Mononuclear cell (primary cell): ENCODE measurements around the gene C10orf95. TPM values are rescaled to one million over a fixed set of nuclear protein-coding genes. Genes with fewer than 3 reads are reported as not detected.
"Not testable (repeated sequence)": the region's sequence is repeated elsewhere in the genome, so short reads cannot be mapped to it uniquely, and the experiment has no call there.

Experiments
- H3K27me3 ChIP-seq: 2 replicates; pipeline ENCODE4 v1.6.0; 2011; ENCODE audit warnings: low read length, control low read depth; ENCODE audit not compliant: insufficient read depth
- H3K4me1 ChIP-seq: 2 replicates; pipeline ENCODE4 v1.5.1; 2011; ENCODE audit warnings: mild to moderate bottlenecking, low read length, control low read depth; ENCODE audit not compliant: insufficient read depth
- H3K4me3 ChIP-seq: 2 replicates; pipeline ENCODE4 v1.5.1; 2011; ENCODE audit warnings: mild to moderate bottlenecking, low read length, moderate library complexity
- H3K9me3 ChIP-seq: 2 replicates; pipeline ENCODE4 v1.5.1; 2011; ENCODE audit warnings: low read depth, mild to moderate bottlenecking, control low read depth, low read length
- total RNA-seq: library from RNA; depleted of rRNA; stranded (reverse); fragments of >200 nt; gene quantifications from one replicate; pipeline ENCODE4 v1.2.3, GENCODE V29; 2012

The C10orf95 gene
- total RNA-seq, 1 donor = 0.10 TPM

DNA sequence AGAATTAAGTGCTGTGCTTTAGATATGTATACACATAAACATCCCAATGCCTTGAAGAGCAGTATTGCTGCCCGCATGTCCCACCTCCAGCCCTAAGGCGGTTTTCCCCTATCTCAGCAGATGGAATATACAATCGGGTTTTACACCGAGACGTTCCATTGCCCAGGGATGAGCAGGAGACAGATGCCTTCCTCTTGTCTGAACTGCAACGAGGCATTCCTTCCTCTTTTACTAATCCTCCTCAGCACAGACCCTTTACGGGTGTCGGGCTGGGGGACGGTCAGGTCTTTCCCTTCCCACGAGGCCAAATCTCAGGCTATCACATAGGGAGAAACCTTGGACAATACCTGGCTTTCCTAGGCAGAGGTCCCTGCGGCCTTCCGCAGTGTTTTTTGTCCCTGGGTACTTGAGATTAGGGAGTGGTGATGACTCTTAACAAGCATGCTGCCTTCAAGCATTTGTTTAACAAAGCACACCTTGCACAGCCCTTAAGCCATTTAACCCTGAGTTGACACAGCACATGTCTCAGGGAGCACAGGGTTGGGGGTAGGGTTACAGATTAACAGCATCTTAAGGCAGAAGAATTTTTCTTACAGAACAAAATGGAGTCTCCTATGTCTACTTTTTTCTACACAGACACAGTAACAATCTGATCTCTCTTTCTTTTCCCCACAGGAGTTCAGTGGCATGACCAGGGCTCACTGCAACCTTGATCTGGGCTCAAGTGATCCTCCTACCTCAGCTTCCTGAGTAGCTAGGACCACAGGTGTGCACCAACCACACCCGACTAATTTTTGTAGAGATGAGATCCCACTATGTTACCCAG is 3.5 kb upstream of the C10orf95 start:
- H3K4me3 ChIP-seq, H3K27me3 ChIP-seq, H3K9me3 ChIP-seq: not testable (repeated sequence)
- H3K4me1 ChIP-seq = peaks cover 66% of the 10 kb centered on the region

GRCh38 chr10:102453502-102453901 is 2.2 kb upstream of the C10orf95 start:
- H3K27me3 ChIP-seq = no peaks in the 10 kb centered on the region

GRCh38 chr10:102452672-102453340 is 1.5 kb upstream of the C10orf95 start:
- H3K4me3 ChIP-seq = no peak overlapping the region
- H3K4me1 ChIP-seq = peaks cover 75% of the 10 kb centered on the region
- no peaks in the 10 kb centered on the region for H3K9me3 ChIP-seq
- H3K27me3 ChIP-seq = no peaks in the 10 kb centered on the region

More at GRCh38 chr10:102453502-102453901, 2.2 kb upstream of the C10orf95 start:
- Histone ChIP-seq H3K4me1 (peaks cover 75% of the 10 kb centered on the region), H3K9me3 (no peaks in the 10 kb centered on the region), H3K4me3 (no peak overlapping the region)

GRCh38 chr10:102450374-102451104 is 804 bp downstream of the C10orf95 start:
- Histone ChIP-seq H3K27me3 (no peaks in the 10 kb centered on the region), H3K4me1 (peaks cover 58% of the 10 kb centered on the region)

GRCh38 chr10:102450124-102450373 is 1.3 kb downstream of the C10orf95 start:
- H3K4me1 ChIP-seq = peaks cover 54% of the 10 kb centered on the region
- H3K4me3 ChIP-seq = peak overlapping the region; percentile 78
- no peaks in the 10 kb centered on the region for H3K9me3 ChIP-seq
- H3K27me3 ChIP-seq = no peaks in the 10 kb centered on the region

More at GRCh38 chr10:102450374-102451104, 804 bp downstream of the C10orf95 start:
- H3K4me3 ChIP-seq = peak overlapping the region; percentile 78
- no peaks in the 10 kb centered on the region for H3K9me3 ChIP-seq

- Histone ChIP-seq H3K9me3 (no peaks in the 10 kb centered on the region), H3K4me1 (peaks cover 48% of the 10 kb centered on the region), H3K27me3 (no peaks in the 10 kb centered on the region), H3K4me3 (peak overlapping the region; percentile 78)
Observed at GRCh38 chr10:102449321-102450123, 1.8 kb downstream of the C10orf95 start.

DNA sequence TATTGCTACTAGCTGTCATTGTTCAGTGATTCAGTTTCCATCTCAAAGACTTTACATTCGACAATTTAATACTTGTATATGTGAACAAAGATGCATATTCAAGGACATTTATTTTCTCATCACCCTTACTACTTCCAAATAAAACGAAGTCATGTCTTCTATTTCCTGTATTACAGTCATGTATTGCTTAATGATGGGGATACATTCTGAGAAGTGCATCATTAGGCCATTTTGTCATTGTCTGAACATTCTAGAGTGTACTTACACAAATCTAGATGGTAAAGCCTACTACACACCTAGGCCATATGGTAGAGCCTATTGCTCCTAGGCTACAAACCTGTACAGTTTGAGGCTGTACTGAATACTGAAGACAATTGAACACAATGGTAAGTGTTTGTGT is 6.5 kb downstream of the C10orf95 start:
- no peaks in the 10 kb centered on the region for H3K9me3 ChIP-seq
- peaks cover 9% of the 10 kb centered on the region for H3K4me1 ChIP-seq
- H3K4me3 ChIP-seq = no peak overlapping the region
- H3K27me3 ChIP-seq = no peaks in the 10 kb centered on the region

- peaks cover 34% of the 10 kb centered on the region for H3K4me1 ChIP-seq
- no peaks in the 10 kb centered on the region for H3K27me3 ChIP-seq
- no peaks in the 10 kb centered on the region for H3K9me3 ChIP-seq
- H3K4me3 ChIP-seq = no peak overlapping the region
Observed at GRCh38 chr10:102438374-102438773, 13.0 kb downstream of the C10orf95 start.

- H3K27me3 ChIP-seq = no peaks in the 10 kb centered on the region
- H3K9me3 ChIP-seq = no peaks in the 10 kb centered on the region
- peaks cover 41% of the 10 kb centered on the region for H3K4me1 ChIP-seq
- H3K4me3 ChIP-seq = no peak overlapping the region
Observed at GRCh38 chr10:102437515-102437914, 13.8 kb downstream of the C10orf95 start.

GRCh38 chr10:102436312-102436711 is 15.0 kb downstream of the C10orf95 start:
- Histone ChIP-seq H3K9me3 (no peaks in the 10 kb centered on the region), H3K4me1 (peaks cover 50% of the 10 kb centered on the region), H3K27me3 (no peaks in the 10 kb centered on the region), H3K4me3 (peak overlapping the region; percentile 23)

GRCh38 chr10:102435529-102436233 is 15.7 kb downstream of the C10orf95 start:
- H3K27me3 ChIP-seq = no peaks in the 10 kb centered on the region
- no peaks in the 10 kb centered on the region for H3K9me3 ChIP-seq
- H3K4me1 ChIP-seq = peaks cover 51% of the 10 kb centered on the region
- peak overlapping the region; percentile 35 for H3K4me3 ChIP-seq

GRCh38 chr10:102435133-102435497 is 16.2 kb downstream of the C10orf95 start:
- Histone ChIP-seq H3K4me3 (no peak overlapping the region), H3K27me3 (no peaks in the 10 kb centered on the region), H3K9me3 (no peaks in the 10 kb centered on the region), H3K4me1 (peaks cover 51% of the 10 kb centered on the region)

- no peaks in the 10 kb centered on the region for H3K27me3 ChIP-seq
Observed at GRCh38 chr10:102434394-102435132, 16.8 kb downstream of the C10orf95 start.

DNA sequence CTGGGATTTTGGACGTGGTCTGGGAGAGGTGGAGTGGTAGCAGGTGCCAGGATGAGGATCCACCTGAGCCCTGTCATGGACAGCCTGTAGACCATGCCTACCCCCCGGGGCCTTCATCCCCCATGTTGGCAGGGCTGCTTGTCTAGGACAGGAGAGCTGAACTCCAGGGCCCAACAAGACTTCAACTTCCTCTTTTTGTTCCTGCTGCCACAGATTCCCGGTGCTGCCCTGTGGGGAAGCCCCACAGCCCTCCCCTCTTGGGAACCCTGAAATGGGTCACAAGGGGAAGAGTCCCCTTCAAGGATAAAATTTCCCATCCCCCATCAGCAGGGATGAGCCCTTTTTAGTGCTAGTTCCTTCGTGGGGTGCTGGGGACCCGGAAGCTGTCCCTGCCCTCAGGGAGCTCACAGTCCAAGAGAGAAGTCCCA is 17.7 kb downstream of the C10orf95 start:
- Histone ChIP-seq H3K4me3 (no peak overlapping the region), H3K9me3 (no peaks in the 10 kb centered on the region), H3K4me1 (peaks cover 51% of the 10 kb centered on the region), H3K27me3 (no peaks in the 10 kb centered on the region)

More at GRCh38 chr10:102434394-102435132, 16.8 kb downstream of the C10orf95 start:
- Histone ChIP-seq H3K4me3 (no peak overlapping the region), H3K9me3 (no peaks in the 10 kb centered on the region), H3K4me1 (peaks cover 51% of the 10 kb centered on the region)
